Neural progenitor cell (in vitro differentiated cells): Measurements from ENCODE around the gene CHST15. TPM values are rescaled to one million over a fixed set of nuclear protein-coding genes. Genes with fewer than 3 reads are reported as not detected.

Source experiments
- DNase-seq: peaks from one replicate; pipeline ENCODE4 v3.0.0-alpha.2; 2016; ENCODE audit warnings: low spot score
- H2AFZ ChIP-seq: fragments of 200-600 bp; sonication (generic); replicated peaks from 2 replicates; pipeline ENCODE4 v1.6.1; 2016; ENCODE audit warnings: antibody characterized with exemption
- H3F3A ChIP-seq: fragments of 200-600 bp; sonication (generic); 2 replicates; pipeline ENCODE4 v1.6.1; 2016; ENCODE audit warnings: antibody characterized with exemption, low read depth
- H3K27ac ChIP-seq: fragments of 200-600 bp; sonication (generic); 2 replicates; pipeline ENCODE4 v1.5.1; 2016; ENCODE audit warnings: mild to moderate bottlenecking
- H3K27me3 ChIP-seq: fragments of 200-600 bp; sonication (generic); 2 replicates; pipeline ENCODE4 v1.6.1; 2016; ENCODE audit warnings: mild to moderate bottlenecking, moderate library complexity
- H3K36me3 ChIP-seq: fragments of 200-600 bp; sonication (generic); 2 replicates; pipeline ENCODE4 v1.5.1; 2016
- H3K4me1 ChIP-seq: fragments of 200-600 bp; sonication (generic); 2 replicates; pipeline ENCODE4 v1.6.1; 2016; ENCODE audit warnings: mixed run types
- H3K4me2 ChIP-seq: fragments of 200-600 bp; sonication (generic); 2 replicates; pipeline ENCODE4 v1.6.1; 2016
- H3K4me3 ChIP-seq: fragments of 200-600 bp; sonication (generic); 2 replicates; pipeline ENCODE4 v1.5.1; 2016
- H3K79me2 ChIP-seq: fragments of 200-600 bp; sonication (generic); 2 replicates; pipeline ENCODE4 v1.6.1; 2016; ENCODE audit warnings: low read depth
- H3K9ac ChIP-seq: fragments of 200-600 bp; sonication (generic); 2 replicates; pipeline ENCODE4 v1.6.1; 2016
- H3K9me3 ChIP-seq: fragments of 200-600 bp; sonication (generic); 2 replicates; pipeline ENCODE4 v1.5.1; 2016; ENCODE audit warnings: low read depth
- H4K20me1 ChIP-seq: fragments of 200-600 bp; sonication (generic); 2 replicates; pipeline ENCODE4 v1.6.1; 2016; ENCODE audit warnings: low read depth
- H3K27ac Mint-ChIP-seq: 3 replicates; pipeline ENCODE4 v1.8.0; 2021; ENCODE audit warnings: mixed read lengths
- H3K27me3 Mint-ChIP-seq: 2 replicates; pipeline ENCODE4 v1.8.0; 2022; ENCODE audit warnings: low read depth, mild to moderate bottlenecking, inconsistent platforms, moderate library complexity, mixed read lengths; ENCODE audit not compliant: insufficient read depth
- H3K36me3 Mint-ChIP-seq: 3 replicates; pipeline ENCODE4 v1.8.0; 2021; ENCODE audit warnings: mixed read lengths
- H3K4me1 Mint-ChIP-seq: 3 replicates; pipeline ENCODE4 v1.8.0; 2021; ENCODE audit warnings: mixed read lengths
- H3K4me3 Mint-ChIP-seq: 3 replicates; pipeline ENCODE4 v1.8.0; 2021; ENCODE audit warnings: mild to moderate bottlenecking, moderate library complexity, mixed read lengths
- H3K9me3 Mint-ChIP-seq: 3 replicates; pipeline ENCODE4 v1.8.0; 2020; ENCODE audit warnings: mixed read lengths
- EZH2 ChIP-seq: fragments of 200-600 bp; sonication (generic); IDR thresholded peaks from 2 replicates; pipeline ENCODE4 v1.6.1; 2017; ENCODE audit warnings: antibody characterized with exemption, mild to moderate bottlenecking, moderate library complexity
- EZH2phosphoT487 ChIP-seq: fragments of 200-600 bp; sonication (generic); IDR thresholded peaks from 2 replicates; pipeline ENCODE4 v1.6.1; 2017; ENCODE audit warnings: antibody characterized with exemption
- total RNA-seq: library from RNA; depleted of rRNA; stranded (reverse); fragments of >200 nt; gene quantifications from 2 replicates; pipeline ENCODE4 v1.2.3, GENCODE V29; 2015; ENCODE audit warnings: low replicate concordance
- TF ChIP-seq, protein P1 (sequence below): fragments of 200-600 bp; sonication (generic); IDR thresholded peaks from 2 replicates; pipeline ENCODE4 v1.5.1; 2017; ENCODE audit warnings: antibody characterized with exemption, mild to moderate bottlenecking

Gene CHST15
- total RNA-seq, 1 donor from 2014 or later: 0.54 TPM

- H3F3A ChIP-seq: no peaks in the 10 kb centered on the region
- peaks cover 20% of the 10 kb centered on the region for H3K4me1 Mint-ChIP-seq
- peaks cover 28% of the 10 kb centered on the region for H3K27me3 ChIP-seq
- no peaks in the 10 kb centered on the region for H3K36me3 ChIP-seq
- TF ChIP-seq EZH2phosphoT487: no peak
- no peak for TF ChIP-seq EZH2
- TF ChIP-seq, protein P1, sequence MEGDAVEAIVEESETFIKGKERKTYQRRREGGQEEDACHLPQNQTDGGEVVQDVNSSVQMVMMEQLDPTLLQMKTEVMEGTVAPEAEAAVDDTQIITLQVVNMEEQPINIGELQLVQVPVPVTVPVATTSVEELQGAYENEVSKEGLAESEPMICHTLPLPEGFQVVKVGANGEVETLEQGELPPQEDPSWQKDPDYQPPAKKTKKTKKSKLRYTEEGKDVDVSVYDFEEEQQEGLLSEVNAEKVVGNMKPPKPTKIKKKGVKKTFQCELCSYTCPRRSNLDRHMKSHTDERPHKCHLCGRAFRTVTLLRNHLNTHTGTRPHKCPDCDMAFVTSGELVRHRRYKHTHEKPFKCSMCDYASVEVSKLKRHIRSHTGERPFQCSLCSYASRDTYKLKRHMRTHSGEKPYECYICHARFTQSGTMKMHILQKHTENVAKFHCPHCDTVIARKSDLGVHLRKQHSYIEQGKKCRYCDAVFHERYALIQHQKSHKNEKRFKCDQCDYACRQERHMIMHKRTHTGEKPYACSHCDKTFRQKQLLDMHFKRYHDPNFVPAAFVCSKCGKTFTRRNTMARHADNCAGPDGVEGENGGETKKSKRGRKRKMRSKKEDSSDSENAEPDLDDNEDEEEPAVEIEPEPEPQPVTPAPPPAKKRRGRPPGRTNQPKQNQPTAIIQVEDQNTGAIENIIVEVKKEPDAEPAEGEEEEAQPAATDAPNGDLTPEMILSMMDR: no peak
- H4K20me1 ChIP-seq: peaks cover 5% of the 10 kb centered on the region
- H3K36me3 Mint-ChIP-seq: no peaks in the 10 kb centered on the region
- H2AFZ ChIP-seq: no peak overlapping the region
- no peaks in the 10 kb centered on the region for H3K79me2 ChIP-seq
- H3K27me3 Mint-ChIP-seq: peaks cover 22% of the 10 kb centered on the region
- no peak overlapping the region for H3K4me3 Mint-ChIP-seq
- H3K4me2 ChIP-seq: no peak overlapping the region
- no peak overlapping the region for H3K27ac ChIP-seq
- H3K9me3 Mint-ChIP-seq: peaks cover 4% of the 10 kb centered on the region
- H3K27ac Mint-ChIP-seq: no peak overlapping the region
- no peak for DNase-seq
- no peak overlapping the region for H3K9ac ChIP-seq
- peaks cover 5% of the 10 kb centered on the region for H3K4me1 ChIP-seq
- H3K9me3 ChIP-seq: no peaks in the 10 kb centered on the region
- H3K4me3 ChIP-seq: no peak overlapping the region
Observed at GRCh38 chr10:123991611-123992570, 101.5 kb downstream of the CHST15 start.

- Histone ChIP-seq H3K4me3 (no peak overlapping the region), H3K27me3 (peaks cover 25% of the 10 kb centered on the region), H4K20me1 (peaks cover 5% of the 10 kb centered on the region), H3K36me3 (no peaks in the 10 kb centered on the region), H3K4me2 (no peak overlapping the region), H3K79me2 (no peaks in the 10 kb centered on the region), H3F3A (no peaks in the 10 kb centered on the region), H3K4me1 (peaks cover 5% of the 10 kb centered on the region), H2AFZ (no peak overlapping the region), H3K9me3 (no peaks in the 10 kb centered on the region), H3K27ac (no peak overlapping the region), H3K9ac (no peak overlapping the region)
- TF ChIP-seq, protein P1: no peak
- TF ChIP-seq EZH2: no peak
- no peak for TF ChIP-seq EZH2phosphoT487
- H3K36me3 Mint-ChIP-seq: no peaks in the 10 kb centered on the region
- peaks cover 4% of the 10 kb centered on the region for H3K9me3 Mint-ChIP-seq
- H3K27me3 Mint-ChIP-seq: peaks cover 20% of the 10 kb centered on the region
- DNase-seq: no peak
- peaks cover 16% of the 10 kb centered on the region for H3K4me1 Mint-ChIP-seq
- H3K27ac Mint-ChIP-seq: no peak overlapping the region
- H3K4me3 Mint-ChIP-seq: peak overlapping the region; percentile 69
Observed at GRCh38 chr10:123990889-123991288, 102.5 kb downstream of the CHST15 start.

GRCh38 chr10:123988694-123989093 is 104.7 kb downstream of the CHST15 start:
- Histone ChIP-seq H3F3A (no peaks in the 10 kb centered on the region), H3K27ac (no peak overlapping the region), H3K36me3 (no peaks in the 10 kb centered on the region), H3K4me3 (no peak overlapping the region), H3K79me2 (no peaks in the 10 kb centered on the region), H3K4me1 (no peaks in the 10 kb centered on the region), H4K20me1 (no peaks in the 10 kb centered on the region), H3K9me3 (no peaks in the 10 kb centered on the region), H2AFZ (no peak overlapping the region), H3K4me2 (no peak overlapping the region), H3K27me3 (peaks cover 4% of the 10 kb centered on the region), H3K9ac (no peak overlapping the region)
- TF ChIP-seq, protein P1: no peak
- TF ChIP-seq EZH2: no peak
- Mint-ChIP-seq H3K36me3 (no peaks in the 10 kb centered on the region), H3K4me3 (no peak overlapping the region), H3K27ac (no peak overlapping the region), H3K9me3 (peaks cover 6% of the 10 kb centered on the region), H3K27me3 (peaks cover 15% of the 10 kb centered on the region), H3K4me1 (peaks cover 3% of the 10 kb centered on the region)
- no peak for DNase-seq
